Mesenchymal stem cell (in vitro differentiated cells and primary cell): ENCODE data around the gene STMP1.

Source experiments
- DNase-seq: peaks from one replicate; pipeline ENCODE4 v3.0.0-alpha.2; 2013
- H2AFZ ChIP-seq: one replicate; pipeline ENCODE4 v1.6.1; 2013; ENCODE audit warnings: low read depth, mild to moderate bottlenecking, control low read depth, inconsistent platforms, low read length, moderate library complexity
- H2AK5ac ChIP-seq: 2 replicates; pipeline ENCODE4 v1.6.1; 2013; ENCODE audit warnings: low read length, moderate library complexity, mild to moderate bottlenecking, inconsistent platforms; ENCODE audit not compliant: severe bottlenecking
- H2BK120ac ChIP-seq: one replicate; pipeline ENCODE4 v1.6.1; 2013; ENCODE audit warnings: low read depth, mild to moderate bottlenecking, inconsistent platforms, low read length, moderate library complexity
- H2BK12ac ChIP-seq, 2 experiments: one replicate each; pipeline ENCODE4 v1.6.1; 2013; ENCODE audit warnings: inconsistent platforms in 2 of 2, low read length in 2 of 2, mild to moderate bottlenecking in 2 of 2, moderate library complexity in 2 of 2, control low read depth in 1 of 2
- H2BK15ac ChIP-seq: one replicate; pipeline ENCODE4 v1.6.1; 2013; ENCODE audit warnings: mild to moderate bottlenecking, low read depth, inconsistent platforms; ENCODE audit not compliant: poor library complexity, severe bottlenecking
- H2BK5ac ChIP-seq: 2 replicates; pipeline ENCODE4 v1.6.1; 2013; ENCODE audit warnings: low read depth, mild to moderate bottlenecking, low read length, control low read depth, inconsistent platforms; ENCODE audit not compliant: poor library complexity, severe bottlenecking
- H3K14ac ChIP-seq, 2 experiments: one replicate each; pipeline ENCODE4 v1.6.1; 2013; ENCODE audit warnings: inconsistent platforms in 2 of 2, low read length in 2 of 2, control low read depth in 1 of 2, mild to moderate bottlenecking in 1 of 2, moderate library complexity in 1 of 2
- H3K18ac ChIP-seq, 2 experiments: one replicate each; pipeline ENCODE4 v1.6.1; 2013; ENCODE audit warnings: inconsistent platforms in 2 of 2, low read length in 2 of 2, control low read depth in 1 of 2, low read depth in 1 of 2, mild to moderate bottlenecking in 1 of 2
- H3K23ac ChIP-seq, 2 experiments: one replicate each; pipeline ENCODE4 v1.6.1; 2013; ENCODE audit warnings: inconsistent platforms in 2 of 2, low read length in 2 of 2, mild to moderate bottlenecking in 2 of 2, moderate library complexity in 2 of 2, control low read depth in 1 of 2
- H3K27ac ChIP-seq: 2 replicates; pipeline ENCODE4 v1.5.1; 2013; ENCODE audit warnings: mild to moderate bottlenecking, moderate library complexity, low read length, control low read depth, inconsistent platforms; ENCODE audit not compliant: poor library complexity, severe bottlenecking
- H3K27me3 ChIP-seq, 2 experiments: 2 replicates each; pipeline versions ENCODE4 v1.6.1 to v1.7.0; 2013; ENCODE audit warnings: low read length in 2 of 2, mild to moderate bottlenecking in 2 of 2, moderate library complexity in 2 of 2, control low read depth in 1 of 2, inconsistent platforms in 1 of 2; ENCODE audit not compliant: control insufficient read depth in 1 of 2, insufficient read depth in 1 of 2
- H3K36me3 ChIP-seq, 2 experiments: 2 replicates each; pipeline versions ENCODE4 v1.6.1 to v1.7.0; 2013; ENCODE audit warnings: low read length in 2 of 2, control low read depth in 1 of 2, inconsistent platforms in 1 of 2, low read depth in 1 of 2, mild to moderate bottlenecking in 1 of 2; ENCODE audit not compliant: insufficient read depth in 2 of 2, control insufficient read depth in 1 of 2
- H3K4ac ChIP-seq, 2 experiments: one replicate each; pipeline ENCODE4 v1.6.1; 2013; ENCODE audit warnings: inconsistent platforms in 2 of 2, low read length in 2 of 2, mild to moderate bottlenecking in 2 of 2, moderate library complexity in 2 of 2, control low read depth in 1 of 2, low read depth in 1 of 2
- H3K4me1 ChIP-seq: 2 replicates; pipeline ENCODE4 v1.6.1; 2013; ENCODE audit warnings: low read depth, low read length, control low read depth; ENCODE audit not compliant: control insufficient read depth, insufficient read depth
- H3K4me2 ChIP-seq: 2 replicates; pipeline ENCODE4 v1.6.1; 2013; ENCODE audit warnings: low read length, mild to moderate bottlenecking, inconsistent platforms; ENCODE audit not compliant: poor library complexity, severe bottlenecking
- H3K4me3 ChIP-seq, 2 experiments: 2 replicates each; pipeline versions ENCODE4 v1.5.1 to v1.7.0; 2013; ENCODE audit warnings: low read length in 2 of 2, mild to moderate bottlenecking in 2 of 2, control low read depth in 1 of 2, low read depth in 1 of 2; ENCODE audit not compliant: insufficient read depth in 1 of 2
- H3K79me1 ChIP-seq: replicated peaks from 2 replicates; pipeline ENCODE4 v1.6.1; 2013; ENCODE audit warnings: mild to moderate bottlenecking, control low read depth, low read length, inconsistent platforms; ENCODE audit not compliant: poor library complexity, severe bottlenecking
- H3K9ac ChIP-seq: 2 replicates; pipeline ENCODE4 v1.7.0; 2013; ENCODE audit warnings: mild to moderate bottlenecking, low read length, moderate library complexity
- H3K9me3 ChIP-seq: 2 replicates; pipeline ENCODE4 v1.7.0; 2013; ENCODE audit warnings: mild to moderate bottlenecking, low read length; ENCODE audit not compliant: control insufficient read depth
- H4K8ac ChIP-seq: one replicate; pipeline ENCODE4 v1.6.1; 2013; ENCODE audit warnings: inconsistent platforms, mild to moderate bottlenecking, low read length, moderate library complexity
- H4K91ac ChIP-seq: one replicate; pipeline ENCODE4 v1.6.1; 2013; ENCODE audit warnings: mild to moderate bottlenecking, low read length, inconsistent platforms
- WGBS: methylation state at CpG from one replicate; pipeline ENCODE4 v1.1.7; 2013; ENCODE audit warnings: mixed read lengths; 5-methylcytosine and 5-hydroxymethylcytosine counted together

Gene STMP1

GRCh38 chr7:135648235-135648634, 14.1 kb upstream of the STMP1 start:
- no peak overlapping the region for H2BK120ac ChIP-seq
- H3K36me3 ChIP-seq = peaks cover 7 to 61% of the 10 kb centered on the region in 2 experiments
- H3K79me1 ChIP-seq = peaks cover 2% of the 10 kb centered on the region
- no peak overlapping the region for H3K4me2 ChIP-seq
- no peak overlapping the region for H2BK12ac ChIP-seq
- over 99% methylated on average over 6 of the region's 7 CpGs for WGBS
- no peak overlapping the region for H3K23ac ChIP-seq
- H2BK5ac ChIP-seq = no peak overlapping the region
- H4K91ac ChIP-seq = no peak overlapping the region
- no peak overlapping the region for H4K8ac ChIP-seq
- H2BK15ac ChIP-seq = no peak overlapping the region
- no peak overlapping the region for H2AK5ac ChIP-seq
- H3K9me3 ChIP-seq = no peaks in the 10 kb centered on the region
- peaks cover 12% of the 10 kb centered on the region for H3K4me1 ChIP-seq
- H3K14ac ChIP-seq = no peak overlapping the region
- no peaks in the 10 kb centered on the region for H3K27me3 ChIP-seq
- H3K4me3 ChIP-seq = no peak overlapping the region
- DNase-seq = no peak
- H2AFZ ChIP-seq = no peak overlapping the region
- no peak overlapping the region for H3K27ac ChIP-seq
- no peak overlapping the region for H3K9ac ChIP-seq
- H3K18ac ChIP-seq = no peak overlapping the region
- no peak overlapping the region for H3K4ac ChIP-seq

DNA sequence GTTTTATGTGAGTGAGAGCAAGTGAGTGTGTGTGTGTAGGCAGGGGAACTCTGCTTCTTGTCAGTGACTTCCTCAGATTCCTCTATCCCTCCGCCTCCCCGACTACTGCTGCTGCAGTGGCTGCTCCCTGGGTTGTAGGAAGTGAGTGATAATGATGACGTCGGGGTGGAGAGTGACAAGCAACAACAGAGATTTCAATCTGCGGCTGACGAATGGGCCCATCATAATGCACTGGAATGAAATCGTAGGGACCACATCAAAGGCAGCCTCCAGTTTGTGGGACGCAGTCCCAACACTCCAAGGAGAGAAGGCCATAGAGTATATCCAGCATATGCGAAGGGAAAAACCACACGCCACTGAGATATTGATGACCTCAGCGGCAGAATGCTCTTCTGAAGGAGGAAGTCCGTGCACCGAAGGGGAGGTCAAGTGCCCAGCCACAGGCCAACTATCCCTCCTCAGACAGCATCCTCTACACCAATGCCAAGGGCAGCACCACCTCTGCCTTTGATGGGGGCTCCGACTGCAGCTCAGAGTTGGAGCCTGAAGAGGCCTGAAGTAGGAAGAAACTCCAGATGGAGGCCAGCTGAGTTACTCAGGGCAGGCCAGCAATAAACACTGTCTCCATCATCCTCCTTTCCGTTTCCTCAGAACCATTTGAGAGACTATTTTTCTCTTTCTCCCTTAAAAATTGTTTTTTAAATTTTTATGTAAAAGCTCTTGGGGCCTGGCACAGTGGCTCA, 11.3 kb upstream of the STMP1 start:
- H4K8ac ChIP-seq = no peak overlapping the region
- H3K4me3 ChIP-seq = no peak overlapping the region
- no peak overlapping the region for H2BK15ac ChIP-seq
- peak; percentile 91 for DNase-seq
- no peak overlapping the region for H2AFZ ChIP-seq
- H3K4me1 ChIP-seq = peaks cover 15% of the 10 kb centered on the region
- no peak overlapping the region for H4K91ac ChIP-seq
- H3K27me3 ChIP-seq = no peaks in the 10 kb centered on the region
- H3K14ac ChIP-seq = no peak overlapping the region
- H3K9ac ChIP-seq = no peak overlapping the region
- H3K4me2 ChIP-seq = no peak overlapping the region
- no peak overlapping the region for H2BK5ac ChIP-seq
- H3K79me1 ChIP-seq = peaks cover 2% of the 10 kb centered on the region
- no peak overlapping the region for H2BK120ac ChIP-seq
- no peak overlapping the region for H3K23ac ChIP-seq
- WGBS = 32% methylated on average over 14 of the region's 15 CpGs
- H3K18ac ChIP-seq = peak overlapping the region in 1 of 2 experiments; percentile 31
- no peaks in the 10 kb centered on the region for H3K9me3 ChIP-seq
- H3K4ac ChIP-seq = no peak overlapping the region
- no peak overlapping the region for H2AK5ac ChIP-seq
- no peak overlapping the region for H2BK12ac ChIP-seq
- H3K36me3 ChIP-seq = peaks cover 0 to 37% of the 10 kb centered on the region in 2 experiments
- H3K27ac ChIP-seq = no peak overlapping the region

- Histone ChIP-seq H3K4ac (no peak overlapping the region), H3K4me3 (no peak overlapping the region), H2BK15ac (no peak overlapping the region), H3K14ac (no peak overlapping the region), H2BK12ac (no peak overlapping the region), H2BK5ac (no peak overlapping the region), H3K23ac (no peak overlapping the region), H2AFZ (no peak overlapping the region), H3K27me3 (no peaks in the 10 kb centered on the region), H3K9me3 (no peaks in the 10 kb centered on the region), H4K8ac (no peak overlapping the region), H3K9ac (no peak overlapping the region), H4K91ac (no peak overlapping the region), H3K79me1 (peaks cover 2% of the 10 kb centered on the region), H3K18ac (no peak overlapping the region), H3K4me2 (peak overlapping the region; percentile 45), H2AK5ac (no peak overlapping the region), H2BK120ac (no peak overlapping the region), H3K36me3 (peaks cover 0 to 12% of the 10 kb centered on the region in 2 experiments), H3K4me1 (peaks cover 15% of the 10 kb centered on the region), H3K27ac (no peak overlapping the region)
- WGBS = 83% methylated on average over 12 of the region's 12 CpGs
- DNase-seq = no peak
Observed at GRCh38 chr7:135653340-135654080, 8.8 kb upstream of the STMP1 start.

GRCh38 chr7:135658564-135658963, 3.8 kb upstream of the STMP1 start:
- 97% methylated on average over 5 of the region's 5 CpGs for WGBS
- H3K23ac ChIP-seq = no peak overlapping the region

More at GRCh38 chr7:135658564-135658963, 3.8 kb upstream of the STMP1 start:
- no peak overlapping the region for H2BK5ac ChIP-seq
- no peaks in the 10 kb centered on the region for H3K79me1 ChIP-seq
- no peaks in the 10 kb centered on the region for H3K36me3 ChIP-seq
- H3K4me3 ChIP-seq = no peak overlapping the region
- H3K4me2 ChIP-seq = no peak overlapping the region
- no peak overlapping the region for H3K4ac ChIP-seq
- H3K14ac ChIP-seq = no peak overlapping the region
- H4K8ac ChIP-seq = no peak overlapping the region
- no peak overlapping the region for H2AK5ac ChIP-seq
- no peak overlapping the region for H3K18ac ChIP-seq
- H2BK15ac ChIP-seq = no peak overlapping the region
- peaks cover 10% of the 10 kb centered on the region for H3K4me1 ChIP-seq
- no peak overlapping the region for H3K9ac ChIP-seq
- H3K27me3 ChIP-seq = no peaks in the 10 kb centered on the region
- no peak for DNase-seq
- H2BK12ac ChIP-seq = no peak overlapping the region
- no peak overlapping the region for H3K27ac ChIP-seq
- no peak overlapping the region for H2BK120ac ChIP-seq
- no peak overlapping the region for H4K91ac ChIP-seq
- no peak overlapping the region for H2AFZ ChIP-seq
- no peaks in the 10 kb centered on the region for H3K9me3 ChIP-seq
